Neural progenitor cell (in vitro differentiated cells): ENCODE results near the gene MAOB. TPM values are rescaled to one million over a fixed set of nuclear protein-coding genes. Genes with fewer than 3 reads are reported as not detected.

Experiments used
- DNase-seq: peaks from one replicate; pipeline ENCODE4 v3.0.0-alpha.2; 2016; ENCODE audit warnings: low spot score
- H2AFZ ChIP-seq: fragments of 200-600 bp; sonication (generic); replicated peaks from 2 replicates; pipeline ENCODE4 v1.6.1; 2016; ENCODE audit warnings: antibody characterized with exemption
- H3F3A ChIP-seq: fragments of 200-600 bp; sonication (generic); 2 replicates; pipeline ENCODE4 v1.6.1; 2016; ENCODE audit warnings: antibody characterized with exemption, low read depth
- H3K27ac ChIP-seq: fragments of 200-600 bp; sonication (generic); 2 replicates; pipeline ENCODE4 v1.5.1; 2016; ENCODE audit warnings: mild to moderate bottlenecking
- H3K27me3 ChIP-seq: fragments of 200-600 bp; sonication (generic); 2 replicates; pipeline ENCODE4 v1.6.1; 2016; ENCODE audit warnings: mild to moderate bottlenecking, moderate library complexity
- H3K36me3 ChIP-seq: fragments of 200-600 bp; sonication (generic); 2 replicates; pipeline ENCODE4 v1.5.1; 2016
- H3K4me1 ChIP-seq: fragments of 200-600 bp; sonication (generic); 2 replicates; pipeline ENCODE4 v1.6.1; 2016; ENCODE audit warnings: mixed run types
- H3K4me2 ChIP-seq: fragments of 200-600 bp; sonication (generic); 2 replicates; pipeline ENCODE4 v1.6.1; 2016
- H3K4me3 ChIP-seq: fragments of 200-600 bp; sonication (generic); 2 replicates; pipeline ENCODE4 v1.5.1; 2016
- H3K79me2 ChIP-seq: fragments of 200-600 bp; sonication (generic); 2 replicates; pipeline ENCODE4 v1.6.1; 2016; ENCODE audit warnings: low read depth
- H3K9ac ChIP-seq: fragments of 200-600 bp; sonication (generic); 2 replicates; pipeline ENCODE4 v1.6.1; 2016
- H3K9me3 ChIP-seq: fragments of 200-600 bp; sonication (generic); 2 replicates; pipeline ENCODE4 v1.5.1; 2016; ENCODE audit warnings: low read depth
- H4K20me1 ChIP-seq: fragments of 200-600 bp; sonication (generic); 2 replicates; pipeline ENCODE4 v1.6.1; 2016; ENCODE audit warnings: low read depth
- H3K27ac Mint-ChIP-seq: 3 replicates; pipeline ENCODE4 v1.8.0; 2021; ENCODE audit warnings: mixed read lengths
- H3K27me3 Mint-ChIP-seq: 2 replicates; pipeline ENCODE4 v1.8.0; 2022; ENCODE audit warnings: low read depth, mild to moderate bottlenecking, inconsistent platforms, moderate library complexity, mixed read lengths; ENCODE audit not compliant: insufficient read depth
- H3K36me3 Mint-ChIP-seq: 3 replicates; pipeline ENCODE4 v1.8.0; 2021; ENCODE audit warnings: mixed read lengths
- H3K4me1 Mint-ChIP-seq: 3 replicates; pipeline ENCODE4 v1.8.0; 2021; ENCODE audit warnings: mixed read lengths
- H3K4me3 Mint-ChIP-seq: 3 replicates; pipeline ENCODE4 v1.8.0; 2021; ENCODE audit warnings: mild to moderate bottlenecking, moderate library complexity, mixed read lengths
- H3K9me3 Mint-ChIP-seq: 3 replicates; pipeline ENCODE4 v1.8.0; 2020; ENCODE audit warnings: mixed read lengths
- CTCF ChIP-seq: fragments of 200-600 bp; sonication (generic); IDR thresholded peaks from 2 replicates; pipeline ENCODE4 v1.5.1; 2017; ENCODE audit warnings: antibody characterized with exemption, mild to moderate bottlenecking
- EZH2 ChIP-seq: fragments of 200-600 bp; sonication (generic); IDR thresholded peaks from 2 replicates; pipeline ENCODE4 v1.6.1; 2017; ENCODE audit warnings: antibody characterized with exemption, mild to moderate bottlenecking, moderate library complexity
- EZH2phosphoT487 ChIP-seq: fragments of 200-600 bp; sonication (generic); IDR thresholded peaks from 2 replicates; pipeline ENCODE4 v1.6.1; 2017; ENCODE audit warnings: antibody characterized with exemption
- total RNA-seq: library from RNA; depleted of rRNA; stranded (reverse); fragments of >200 nt; gene quantifications from 2 replicates; pipeline ENCODE4 v1.2.3, GENCODE V29; 2015; ENCODE audit warnings: low replicate concordance

The MAOB gene
- total RNA-seq, 1 donor from 2014 or later, result 1.5 TPM

GRCh38 chrX:43866423-43866822, 15.8 kb downstream of the MAOB start:
- Histone ChIP-seq H3K27ac (no peak overlapping the region), H3K4me2 (no peak overlapping the region), H2AFZ (no peak overlapping the region), H3K36me3 (no peaks in the 10 kb centered on the region), H4K20me1 (no peaks in the 10 kb centered on the region), H3K79me2 (no peaks in the 10 kb centered on the region), H3K4me3 (no peak overlapping the region), H3K9me3 (peaks cover 3% of the 10 kb centered on the region), H3F3A (no peaks in the 10 kb centered on the region), H3K27me3 (no peaks in the 10 kb centered on the region), H3K9ac (no peak overlapping the region), H3K4me1 (no peaks in the 10 kb centered on the region)
- H3K4me3 Mint-ChIP-seq, result no peak overlapping the region
- no peak for TF ChIP-seq EZH2phosphoT487
- TF ChIP-seq CTCF, result no peak
- no peak for TF ChIP-seq EZH2
- H3K36me3 Mint-ChIP-seq, result no peaks in the 10 kb centered on the region
- H3K4me1 Mint-ChIP-seq, result no peaks in the 10 kb centered on the region
- no peak overlapping the region for H3K27ac Mint-ChIP-seq
- no peaks in the 10 kb centered on the region for H3K9me3 Mint-ChIP-seq
- H3K27me3 Mint-ChIP-seq, result peaks cover 2% of the 10 kb centered on the region
- no peak for DNase-seq

- peaks cover 2% of the 10 kb centered on the region for H3K27me3 Mint-ChIP-seq
- Histone ChIP-seq H2AFZ (no peak overlapping the region), H3K79me2 (no peaks in the 10 kb centered on the region), H3K9ac (no peak overlapping the region), H3K36me3 (no peaks in the 10 kb centered on the region), H4K20me1 (no peaks in the 10 kb centered on the region), H3K4me1 (no peaks in the 10 kb centered on the region), H3K27ac (no peak overlapping the region), H3K4me2 (no peak overlapping the region), H3F3A (no peaks in the 10 kb centered on the region), H3K27me3 (no peaks in the 10 kb centered on the region), H3K9me3 (peaks cover 3% of the 10 kb centered on the region), H3K4me3 (no peak overlapping the region)
- TF ChIP-seq EZH2, result no peak
- TF ChIP-seq CTCF, result no peak
- no peak for TF ChIP-seq EZH2phosphoT487
- DNase-seq, result no peak
- H3K9me3 Mint-ChIP-seq, result no peaks in the 10 kb centered on the region
- H3K4me1 Mint-ChIP-seq, result no peaks in the 10 kb centered on the region
- no peak overlapping the region for H3K4me3 Mint-ChIP-seq
- no peak overlapping the region for H3K27ac Mint-ChIP-seq
- no peaks in the 10 kb centered on the region for H3K36me3 Mint-ChIP-seq
Observed at GRCh38 chrX:43865791-43866190, 16.5 kb downstream of the MAOB start.

- Histone ChIP-seq H3K27me3 (no peaks in the 10 kb centered on the region), H3K4me3 (no peak overlapping the region), H3K4me1 (no peaks in the 10 kb centered on the region), H3K9ac (no peak overlapping the region), H4K20me1 (no peaks in the 10 kb centered on the region), H3K4me2 (no peak overlapping the region), H3K79me2 (no peaks in the 10 kb centered on the region), H2AFZ (no peak overlapping the region), H3K27ac (no peak overlapping the region), H3F3A (no peaks in the 10 kb centered on the region), H3K36me3 (no peaks in the 10 kb centered on the region), H3K9me3 (no peaks in the 10 kb centered on the region)
- Mint-ChIP-seq H3K27ac (no peak overlapping the region), H3K36me3 (no peaks in the 10 kb centered on the region), H3K9me3 (peaks cover 4% of the 10 kb centered on the region), H3K27me3 (peaks cover 2% of the 10 kb centered on the region), H3K4me1 (no peaks in the 10 kb centered on the region), H3K4me3 (no peak overlapping the region)
- DNase-seq, result no peak
- TF ChIP-seq EZH2phosphoT487, result no peak
- no peak for TF ChIP-seq CTCF
- no peak for TF ChIP-seq EZH2
Observed at GRCh38 chrX:43862434-43862833, 19.8 kb downstream of the MAOB start.

GRCh38 chrX:43861750-43862149, 20.5 kb downstream of the MAOB start:
- Histone ChIP-seq H3K4me3 (no peak overlapping the region), H3K4me1 (no peaks in the 10 kb centered on the region), H3K79me2 (no peaks in the 10 kb centered on the region), H2AFZ (no peak overlapping the region), H3K27me3 (no peaks in the 10 kb centered on the region), H3K9ac (no peak overlapping the region), H4K20me1 (no peaks in the 10 kb centered on the region), H3F3A (no peaks in the 10 kb centered on the region), H3K36me3 (no peaks in the 10 kb centered on the region), H3K4me2 (no peak overlapping the region), H3K9me3 (no peaks in the 10 kb centered on the region), H3K27ac (no peak overlapping the region)
- Mint-ChIP-seq H3K4me1 (no peaks in the 10 kb centered on the region), H3K4me3 (no peak overlapping the region), H3K27me3 (peaks cover 2% of the 10 kb centered on the region), H3K36me3 (no peaks in the 10 kb centered on the region), H3K27ac (no peak overlapping the region), H3K9me3 (peaks cover 4% of the 10 kb centered on the region)
- no peak for DNase-seq
- TF ChIP-seq CTCF, result no peak
- TF ChIP-seq EZH2, result no peak
- no peak for TF ChIP-seq EZH2phosphoT487
